SH-SY5Y (cell line): ENCODE results near the gene FAM229A.

Source experiments
- GATA2 ChIP-seq: IDR thresholded peaks from 2 replicates; pipeline ENCODE4 v1.6.1; 2011; ENCODE audit warnings: mild to moderate bottlenecking, low read depth, low read length
- GATA3 ChIP-seq: IDR thresholded peaks from 2 replicates; pipeline ENCODE4 v1.6.1; 2011; ENCODE audit warnings: low read depth, mild to moderate bottlenecking, low read length, moderate library complexity

- TF ChIP-seq GATA3 (no peak), GATA2 (no peak)
These were observed at the start of gene FAM229A, which contains the start of gene TSSK3 for GRCh38 chr1:32362474-32363313.
